GM06990 (cell line): ENCODE results near the gene ADGRD1.

Experiments used
- DNase-seq: peaks from one replicate; pipeline ENCODE4 v3.0.0-alpha.2; 2011; ENCODE audit not compliant: insufficient read length; ENCODE audit errors: extremely low read depth
- H3K27me3 ChIP-seq: replicated peaks from 2 replicates; pipeline ENCODE4 v1.6.0; 2011; ENCODE audit warnings: low read length; ENCODE audit not compliant: control insufficient read depth, insufficient read depth
- H3K36me3 ChIP-seq: 2 replicates; pipeline ENCODE4 v1.5.1; 2011; ENCODE audit warnings: low read length; ENCODE audit not compliant: control insufficient read depth, insufficient read depth
- H3K4me3 ChIP-seq: replicated peaks from 2 replicates; pipeline ENCODE4 v1.5.1; 2011; ENCODE audit warnings: low read depth, mild to moderate bottlenecking, control low read depth, low read length
- TF ChIP-seq, protein P1 (sequence below): IDR thresholded peaks from 2 replicates; pipeline ENCODE4 v1.5.1; 2011; ENCODE audit warnings: low read length, control low read depth, mild to moderate bottlenecking, inconsistent platforms; ENCODE audit not compliant: insufficient read depth, poor library complexity, severe bottlenecking

ADGRD1 gene

GRCh38 chr12:130970908-130971233 lies 17.2 kb downstream of the ADGRD1 start:
- Histone ChIP-seq H3K27me3 (no peaks in the 10 kb centered on the region), H3K36me3 (no peaks in the 10 kb centered on the region), H3K4me3 (no peak overlapping the region)
- TF ChIP-seq, protein P1, sequence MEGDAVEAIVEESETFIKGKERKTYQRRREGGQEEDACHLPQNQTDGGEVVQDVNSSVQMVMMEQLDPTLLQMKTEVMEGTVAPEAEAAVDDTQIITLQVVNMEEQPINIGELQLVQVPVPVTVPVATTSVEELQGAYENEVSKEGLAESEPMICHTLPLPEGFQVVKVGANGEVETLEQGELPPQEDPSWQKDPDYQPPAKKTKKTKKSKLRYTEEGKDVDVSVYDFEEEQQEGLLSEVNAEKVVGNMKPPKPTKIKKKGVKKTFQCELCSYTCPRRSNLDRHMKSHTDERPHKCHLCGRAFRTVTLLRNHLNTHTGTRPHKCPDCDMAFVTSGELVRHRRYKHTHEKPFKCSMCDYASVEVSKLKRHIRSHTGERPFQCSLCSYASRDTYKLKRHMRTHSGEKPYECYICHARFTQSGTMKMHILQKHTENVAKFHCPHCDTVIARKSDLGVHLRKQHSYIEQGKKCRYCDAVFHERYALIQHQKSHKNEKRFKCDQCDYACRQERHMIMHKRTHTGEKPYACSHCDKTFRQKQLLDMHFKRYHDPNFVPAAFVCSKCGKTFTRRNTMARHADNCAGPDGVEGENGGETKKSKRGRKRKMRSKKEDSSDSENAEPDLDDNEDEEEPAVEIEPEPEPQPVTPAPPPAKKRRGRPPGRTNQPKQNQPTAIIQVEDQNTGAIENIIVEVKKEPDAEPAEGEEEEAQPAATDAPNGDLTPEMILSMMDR = no peak
- DNase-seq = no peak

DNA sequence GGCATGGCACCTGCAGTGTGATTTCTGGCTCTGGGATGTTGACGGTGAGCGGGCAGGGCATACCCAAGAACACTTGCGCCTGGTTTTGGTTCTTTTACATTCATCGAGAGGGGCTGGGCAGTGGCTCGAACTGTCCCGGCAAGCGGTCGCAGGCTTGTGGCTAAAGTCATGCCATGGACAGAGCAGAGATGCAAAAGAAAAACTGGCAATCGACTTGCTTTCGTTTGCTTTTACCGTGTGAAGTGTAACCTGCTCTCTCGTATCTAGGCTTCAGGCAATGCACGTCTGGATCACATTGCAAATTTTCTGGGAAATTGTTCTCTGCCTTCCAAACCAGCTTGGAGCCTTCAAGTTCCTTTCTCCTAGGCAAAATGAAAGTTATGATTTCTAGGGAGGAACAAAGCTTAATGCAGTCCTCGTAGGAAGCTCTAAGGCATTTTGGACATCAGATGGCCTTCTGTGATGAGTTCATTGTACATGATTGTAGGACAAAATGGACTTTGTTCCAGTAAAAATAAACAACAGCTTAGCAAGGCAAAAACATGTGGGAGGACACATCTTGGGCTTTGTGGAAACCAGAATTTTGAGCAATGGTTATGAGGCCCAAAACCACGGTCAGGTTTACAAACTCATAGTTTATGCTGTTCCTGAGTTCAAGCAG lies 18.3 kb downstream of the ADGRD1 start:
- Histone ChIP-seq H3K36me3 (no peaks in the 10 kb centered on the region), H3K4me3 (no peak overlapping the region), H3K27me3 (no peaks in the 10 kb centered on the region)
- TF ChIP-seq, protein P1 = no peak
- no peak for DNase-seq

DNA sequence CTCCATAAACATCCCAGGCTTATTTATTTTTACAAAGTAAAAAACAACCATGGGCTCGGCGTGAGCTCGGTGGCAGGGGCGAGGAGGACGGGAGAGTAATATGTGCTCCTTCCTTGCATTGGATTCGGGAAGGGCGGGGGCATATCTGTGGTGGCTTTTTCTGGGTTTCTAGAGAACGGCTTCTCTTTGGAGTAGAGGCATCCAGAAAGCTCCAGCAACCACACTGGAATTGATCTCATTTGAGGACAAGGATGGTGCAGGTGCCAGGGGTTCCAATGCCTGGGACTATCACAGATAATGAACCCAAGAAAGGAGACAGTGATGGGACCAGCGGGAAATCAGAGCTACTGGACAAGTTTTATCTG lies 18.9 kb downstream of the ADGRD1 start:
- TF ChIP-seq, protein P1 = no peak
- no peak overlapping the region for H3K4me3 ChIP-seq
- no peak for DNase-seq
- H3K36me3 ChIP-seq = no peaks in the 10 kb centered on the region
- no peaks in the 10 kb centered on the region for H3K27me3 ChIP-seq

- Histone ChIP-seq H3K4me3 (no peak overlapping the region), H3K27me3 (no peaks in the 10 kb centered on the region), H3K36me3 (no peaks in the 10 kb centered on the region)
- no peak for DNase-seq
- TF ChIP-seq, protein P1 = no peak
Measured at GRCh38 chr12:130973109-130973508, 19.4 kb downstream of the ADGRD1 start.

GRCh38 chr12:130973906-130974305 lies 20.2 kb downstream of the ADGRD1 start:
- TF ChIP-seq, protein P1 = no peak
- no peak overlapping the region for H3K4me3 ChIP-seq
- H3K36me3 ChIP-seq = no peaks in the 10 kb centered on the region
- DNase-seq = no peak
- H3K27me3 ChIP-seq = no peaks in the 10 kb centered on the region

- Histone ChIP-seq H3K36me3 (no peaks in the 10 kb centered on the region), H3K27me3 (no peaks in the 10 kb centered on the region), H3K4me3 (no peak overlapping the region)
- TF ChIP-seq, protein P1 = no peak
- no peak for DNase-seq
Measured at GRCh38 chr12:130975116-130975515, 21.4 kb downstream of the ADGRD1 start.
